GM21390 (cell line): Measurements from ENCODE around the gene EEF1AKMT1.
A peak's percentile ranks its signal among the peaks of the same experiment; 100 is the strongest.

Experiments used
- ATAC-seq: cut with Tn5 transposase; IDR thresholded peaks from one replicate; pipeline ENCODE4 v1.9.1; 2021; ENCODE audit not compliant: unreplicated experiment

EEF1AKMT1 gene

DNA sequence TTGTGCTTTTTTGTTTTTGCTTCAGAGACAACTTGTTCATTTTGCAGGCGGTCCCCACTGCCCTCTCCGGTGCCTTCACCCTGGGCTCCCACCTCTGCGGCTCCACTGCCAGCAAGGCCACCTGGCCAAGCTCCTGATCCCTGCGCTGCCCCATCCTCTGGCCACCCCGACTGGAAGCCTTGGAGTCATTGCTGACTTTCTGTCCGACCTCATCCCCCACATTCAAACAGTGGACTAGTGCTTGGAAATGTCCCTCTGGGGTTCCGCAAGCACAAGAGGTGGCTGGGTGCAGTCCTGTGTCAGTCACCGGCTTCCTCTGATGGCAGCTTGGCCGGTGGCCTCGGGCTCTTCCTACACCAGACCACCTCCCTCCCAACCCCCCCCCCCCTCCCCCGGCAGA, 53.3 kb downstream of the EEF1AKMT1 start:
- no peak for ATAC-seq

DNA sequence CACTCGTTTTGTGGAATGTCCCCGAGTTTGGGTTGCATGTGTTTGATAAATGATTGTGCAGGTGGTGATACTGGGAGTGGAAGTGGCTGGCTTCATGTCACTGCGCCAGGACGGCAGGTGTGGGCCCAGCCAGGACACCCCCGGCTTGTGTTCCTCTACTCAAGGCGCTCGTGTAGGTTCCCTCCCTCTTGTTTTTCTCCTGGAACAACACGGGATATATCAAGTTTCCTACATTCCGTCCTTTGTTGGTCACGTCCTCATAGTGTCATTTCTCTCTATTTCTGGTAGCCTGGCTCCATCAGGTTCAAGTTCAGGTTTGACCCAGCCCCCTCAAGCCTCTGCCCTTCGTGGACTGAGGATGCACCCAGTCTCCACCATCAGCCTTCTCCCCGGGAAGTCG, 54.0 kb downstream of the EEF1AKMT1 start:
- ATAC-seq, result no peak

DNA sequence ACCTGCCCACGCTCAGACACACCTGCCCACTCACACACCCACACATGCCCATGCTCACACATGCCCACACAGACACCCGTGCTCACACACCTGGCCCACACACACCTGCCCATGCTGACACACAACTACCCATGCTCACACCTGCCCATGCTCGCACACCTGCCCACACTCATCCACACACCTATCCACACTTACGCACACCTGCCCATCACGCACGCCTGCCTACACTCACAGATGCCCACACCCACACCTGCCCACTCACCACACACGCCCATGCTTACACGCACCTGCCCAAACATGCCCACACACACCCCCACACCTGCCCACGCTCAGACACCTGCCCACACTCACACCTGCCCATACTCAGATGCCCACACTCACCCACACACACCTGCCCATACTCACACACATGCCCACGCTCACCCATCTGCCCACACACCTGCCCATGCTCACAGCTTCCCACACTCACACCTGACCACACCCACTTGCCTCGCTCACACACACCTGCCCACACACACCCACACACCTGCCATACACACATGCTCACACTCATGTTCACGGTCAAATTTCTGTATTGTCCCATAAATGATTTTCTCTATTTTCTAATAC, 54.7 kb downstream of the EEF1AKMT1 start:
- no peak for ATAC-seq

DNA sequence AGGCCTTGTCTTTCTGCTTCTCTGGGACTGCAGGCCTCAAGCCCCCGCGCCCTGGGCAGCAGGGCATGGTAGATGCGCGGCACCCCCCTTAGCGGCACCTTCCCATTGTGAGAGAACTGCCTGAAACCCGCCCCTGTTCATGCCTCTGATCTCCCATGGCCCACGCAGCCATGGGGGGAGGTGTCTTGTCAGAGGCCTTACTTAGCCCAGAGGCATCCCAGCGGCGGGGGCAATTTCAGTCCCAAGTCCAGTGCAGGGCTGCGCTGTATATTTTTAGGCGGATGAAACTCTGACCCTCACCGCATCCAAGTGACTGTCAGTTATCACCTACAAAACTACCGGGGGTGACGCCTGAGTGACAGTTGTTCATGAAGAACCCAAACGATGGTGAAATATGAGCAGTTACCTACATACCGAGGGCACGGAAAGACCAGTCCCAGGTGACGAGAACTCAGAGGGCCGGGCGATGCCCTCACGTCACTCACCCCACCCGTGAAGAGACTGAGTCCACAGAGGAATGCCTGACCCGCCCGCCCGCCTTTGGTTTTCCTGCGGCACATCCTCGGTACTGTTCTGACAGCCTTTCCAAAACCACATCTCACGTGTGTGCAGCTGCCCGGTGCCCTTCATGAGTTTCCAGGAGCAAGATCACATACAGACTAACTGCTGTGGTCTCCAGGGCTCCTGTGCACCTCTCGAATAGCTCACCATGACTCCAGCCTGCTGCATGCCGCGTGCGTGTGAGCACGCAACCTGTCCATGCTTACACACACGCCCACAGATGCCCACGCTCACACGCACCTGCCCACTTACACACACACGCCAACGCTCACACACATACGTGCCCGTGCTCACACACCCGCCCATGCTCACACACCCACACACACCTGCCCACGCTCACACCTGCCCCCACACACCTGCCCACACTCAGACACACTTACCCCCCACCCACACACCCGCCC, 55.9 kb downstream of the EEF1AKMT1 start:
- no peak for ATAC-seq

DNA sequence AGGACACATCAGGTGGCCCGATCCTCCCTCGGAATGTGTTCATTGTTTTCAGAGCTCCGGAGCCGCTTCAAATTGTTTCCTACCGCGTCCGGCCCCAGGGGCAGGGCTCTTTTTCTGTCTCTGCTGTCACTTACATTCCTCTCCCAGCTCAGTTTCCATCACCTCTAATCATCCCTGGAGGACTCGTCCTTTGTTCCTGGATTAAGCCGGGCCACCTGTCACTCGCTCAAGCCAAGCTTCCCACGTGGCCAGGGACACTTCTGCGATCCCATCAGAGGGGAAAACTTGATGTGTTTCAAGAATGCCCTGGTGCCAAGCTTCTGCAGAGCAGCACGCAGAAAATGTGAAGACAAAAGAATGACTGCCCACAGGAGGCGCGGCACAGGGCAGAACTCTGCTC, 56.8 kb downstream of the EEF1AKMT1 start:
- no peak for ATAC-seq

DNA sequence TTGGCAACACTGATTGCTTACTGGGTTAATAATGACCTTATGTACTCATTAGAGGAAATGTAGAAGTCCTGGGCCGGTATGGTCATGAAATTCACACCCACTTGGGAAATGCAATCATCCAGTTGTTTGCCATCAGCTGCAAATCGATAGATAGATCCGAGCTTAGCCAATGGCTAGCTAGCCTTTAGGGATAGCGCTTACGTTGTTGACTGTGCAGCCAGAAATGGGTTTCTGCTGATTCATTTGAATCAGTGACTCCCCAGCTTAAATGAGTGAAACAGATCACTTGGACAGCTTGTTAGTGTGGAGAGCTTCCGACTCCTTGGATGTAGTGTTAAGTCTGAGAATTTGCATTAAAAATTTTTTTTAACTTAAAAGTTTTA, 58.4 kb downstream of the EEF1AKMT1 start:
- ATAC-seq, result no peak

DNA sequence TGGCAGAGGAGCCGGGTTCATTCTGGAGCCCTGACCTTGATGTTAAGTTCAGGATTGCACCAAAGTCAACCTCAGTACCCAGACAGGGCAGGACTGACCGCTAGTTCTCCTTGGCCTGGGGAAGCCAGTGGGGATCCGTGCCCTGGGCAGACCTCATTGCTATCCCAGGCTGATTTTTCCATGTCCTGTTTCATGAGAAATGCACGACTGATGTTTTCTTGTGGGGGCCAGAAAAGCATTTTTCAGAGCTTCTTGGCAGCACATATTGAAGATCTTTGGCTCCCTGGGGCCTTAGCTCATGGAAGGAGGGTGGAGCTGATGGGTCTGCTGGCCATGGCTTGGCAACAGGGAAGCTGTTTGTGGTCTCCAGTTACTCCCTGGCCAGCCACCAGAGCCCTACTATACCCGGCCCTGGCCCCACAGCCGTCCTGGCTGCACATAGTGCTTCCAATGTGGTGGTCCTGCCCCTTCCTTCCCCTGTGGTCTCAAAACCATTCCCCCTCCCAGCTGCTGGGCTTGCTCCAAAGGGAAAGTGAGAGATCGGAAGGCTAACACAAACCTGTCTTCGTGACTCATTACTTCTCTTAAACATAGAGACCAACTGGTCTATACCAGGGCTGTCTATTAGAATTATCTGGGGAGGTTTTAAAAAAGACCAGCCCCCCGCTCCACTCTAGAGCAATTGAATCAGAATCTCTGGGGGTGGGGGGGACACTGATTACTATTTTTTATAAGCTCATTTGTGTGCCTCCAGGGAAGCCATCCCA, 59.0 kb downstream of the EEF1AKMT1 start:
- ATAC-seq, result no peak

DNA sequence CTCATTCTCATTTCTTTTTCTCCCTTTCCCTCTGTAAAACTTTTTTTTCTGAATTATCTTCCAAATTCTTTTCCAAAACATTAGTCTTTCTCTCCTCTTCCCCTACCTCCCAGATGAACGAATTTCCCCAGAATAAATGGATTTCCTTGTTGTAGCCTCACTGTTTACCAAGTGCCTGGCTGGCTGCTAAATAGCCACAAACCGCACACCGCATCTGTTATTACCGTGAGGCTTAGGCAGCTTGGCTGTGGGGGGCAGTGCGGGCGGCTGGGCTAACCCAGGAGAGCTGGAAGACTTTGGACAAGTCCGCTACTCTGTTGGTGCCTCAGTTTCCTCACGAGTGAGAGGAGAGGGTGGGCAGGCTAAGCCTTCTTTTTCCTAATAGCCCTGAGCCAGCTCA, 59.6 kb downstream of the EEF1AKMT1 start:
- no peak for ATAC-seq

DNA sequence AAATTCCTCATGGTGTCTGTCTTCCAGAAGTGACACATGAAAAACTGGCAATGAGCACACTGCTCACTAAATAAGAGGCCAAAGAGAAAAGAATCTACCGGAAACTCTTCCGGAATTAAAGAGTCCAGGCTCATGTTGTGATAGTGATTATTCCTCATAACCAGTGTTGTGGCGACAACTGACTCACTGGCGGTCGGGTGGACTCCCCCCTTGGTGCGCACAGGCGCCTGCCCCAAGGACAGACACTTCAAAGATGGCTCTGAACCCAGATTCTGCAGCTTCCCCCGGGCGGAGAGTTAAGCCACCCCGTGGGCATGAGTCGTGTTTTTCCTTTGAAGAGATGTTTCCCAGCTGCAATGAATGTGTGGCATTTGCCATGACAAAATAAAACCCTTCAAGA, 60.0 kb downstream of the EEF1AKMT1 start:
- ATAC-seq, result no peak

DNA sequence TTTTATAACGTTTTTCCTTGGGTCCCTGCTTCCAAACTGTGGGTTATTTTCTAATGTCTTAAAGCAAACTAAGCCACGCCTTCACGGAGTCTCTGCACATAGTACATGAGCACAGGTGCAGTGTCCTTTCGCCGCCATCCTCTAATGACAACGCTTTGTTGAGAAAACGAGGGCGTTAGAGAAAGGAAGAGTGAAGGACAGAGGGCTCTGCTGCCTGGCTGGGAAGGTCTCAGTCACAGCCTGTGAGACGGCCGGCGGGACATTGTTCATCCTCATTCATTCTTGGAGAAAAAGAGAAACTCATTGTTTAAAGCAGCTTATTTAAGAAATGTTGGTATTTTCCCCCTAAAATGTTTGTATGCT, 60.8 kb downstream of the EEF1AKMT1 start:
- ATAC-seq, result no peak

DNA sequence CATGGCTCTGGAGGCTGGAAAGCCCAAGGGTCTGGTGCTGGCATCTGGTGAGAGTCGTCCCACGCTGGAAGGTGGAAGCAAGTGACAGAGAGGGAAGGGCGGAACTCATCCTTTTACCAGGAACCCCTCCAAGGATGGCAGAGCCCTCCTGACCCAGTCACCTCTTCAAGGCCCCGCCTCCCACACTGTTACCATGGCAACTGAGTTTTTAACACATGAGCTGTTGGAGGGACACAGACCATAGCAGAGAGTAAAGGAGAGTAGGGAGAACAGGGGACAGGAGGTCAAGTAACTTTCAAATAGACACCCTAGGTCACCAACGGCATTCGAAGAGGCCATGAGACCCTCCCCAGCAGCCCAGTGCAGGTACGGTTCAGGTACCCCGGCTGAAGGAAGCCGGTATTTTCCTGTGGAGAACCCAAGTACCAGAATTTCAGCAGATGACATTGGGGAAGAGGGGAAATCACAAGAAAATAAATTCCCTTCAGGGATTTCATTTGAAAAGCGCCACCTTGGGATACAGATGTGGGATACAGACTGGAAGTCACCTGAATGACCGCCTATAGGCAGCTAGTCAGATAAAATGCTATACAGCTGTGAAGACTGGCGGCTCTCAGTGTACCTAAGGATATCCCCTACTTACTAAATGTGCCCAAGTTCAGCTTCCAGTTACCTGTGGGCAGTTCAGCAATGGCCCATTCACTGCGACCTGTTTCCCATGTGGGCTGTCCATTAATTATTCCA, 62.3 kb downstream of the EEF1AKMT1 start:
- no peak for ATAC-seq

DNA sequence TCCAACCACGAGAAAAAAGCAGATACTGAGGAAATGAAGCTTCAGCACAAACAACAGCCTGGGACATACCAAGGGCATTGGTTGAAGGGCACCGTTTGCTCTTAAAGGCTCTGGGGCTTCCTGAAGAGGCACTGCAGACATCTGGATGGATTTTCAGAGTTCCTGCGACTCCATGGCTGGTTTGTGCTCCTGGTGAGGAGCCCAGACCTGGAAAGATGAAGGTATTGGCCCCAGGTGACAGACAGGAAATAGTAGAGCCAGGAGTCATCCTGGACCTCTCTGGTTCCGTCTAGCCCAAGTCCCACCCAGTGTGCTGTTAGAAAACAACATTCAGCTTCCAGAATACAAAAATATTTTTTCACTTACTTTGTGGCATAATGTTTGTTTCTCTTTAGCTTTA, 64.0 kb downstream of the EEF1AKMT1 start:
- ATAC-seq, result no peak

DNA sequence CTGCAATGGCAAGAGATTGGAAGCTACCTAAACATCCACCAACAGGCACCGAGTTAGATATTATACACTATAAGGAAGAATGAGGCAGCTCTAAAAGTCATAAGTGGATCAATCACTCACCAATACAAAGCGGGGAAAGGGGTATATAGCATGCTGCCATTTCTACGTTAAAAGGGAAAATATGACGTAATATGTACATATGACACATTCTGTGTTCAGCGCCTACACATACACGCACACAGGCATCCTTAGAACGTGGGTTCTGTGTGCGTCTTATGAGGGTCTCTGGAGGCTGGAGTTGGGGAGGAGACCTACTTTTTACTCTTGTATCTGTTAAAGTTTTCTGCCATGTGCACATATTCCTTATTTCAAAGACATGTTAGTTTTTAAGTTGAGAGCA, 64.4 kb downstream of the EEF1AKMT1 start:
- ATAC-seq, result no peak

DNA sequence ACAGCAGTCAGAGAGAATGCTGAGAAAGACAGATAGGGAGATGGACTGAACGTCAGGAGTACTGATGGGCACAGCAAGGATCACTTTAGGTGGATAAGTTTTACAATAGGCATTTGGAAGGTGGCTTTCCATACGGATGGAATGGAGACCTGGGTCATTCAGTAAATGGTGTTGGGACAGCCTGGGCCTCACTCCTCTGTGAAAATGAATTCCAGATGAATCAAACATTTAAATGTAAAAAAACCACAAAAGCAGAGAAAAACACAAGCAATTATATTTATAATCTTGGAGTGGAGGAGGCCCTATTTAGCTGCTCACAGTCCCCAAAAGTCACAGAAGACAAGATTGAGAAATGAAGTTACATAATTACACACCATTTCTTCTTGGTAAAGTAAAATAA, 65.5 kb downstream of the EEF1AKMT1 start:
- no peak for ATAC-seq

DNA sequence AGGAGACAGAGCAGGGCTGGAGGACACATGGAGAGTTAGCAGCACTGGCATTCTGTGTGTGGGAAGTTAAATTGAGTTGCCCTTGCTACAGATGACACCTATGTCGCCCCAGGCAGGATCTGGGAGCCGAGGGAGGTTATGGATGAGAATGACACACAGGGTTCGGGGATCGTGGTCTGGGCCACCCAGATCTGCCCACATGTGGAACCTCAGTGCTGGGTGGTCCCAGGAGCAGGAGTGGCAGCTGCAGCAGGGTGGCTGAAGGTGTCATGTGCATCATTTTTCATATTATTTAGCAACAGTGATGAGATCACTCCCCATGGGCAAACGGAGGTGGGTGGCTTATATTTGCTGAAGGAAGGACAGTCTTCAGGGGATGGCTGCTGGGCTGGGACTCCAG, 67.1 kb downstream of the EEF1AKMT1 start:
- ATAC-seq, result no peak

DNA sequence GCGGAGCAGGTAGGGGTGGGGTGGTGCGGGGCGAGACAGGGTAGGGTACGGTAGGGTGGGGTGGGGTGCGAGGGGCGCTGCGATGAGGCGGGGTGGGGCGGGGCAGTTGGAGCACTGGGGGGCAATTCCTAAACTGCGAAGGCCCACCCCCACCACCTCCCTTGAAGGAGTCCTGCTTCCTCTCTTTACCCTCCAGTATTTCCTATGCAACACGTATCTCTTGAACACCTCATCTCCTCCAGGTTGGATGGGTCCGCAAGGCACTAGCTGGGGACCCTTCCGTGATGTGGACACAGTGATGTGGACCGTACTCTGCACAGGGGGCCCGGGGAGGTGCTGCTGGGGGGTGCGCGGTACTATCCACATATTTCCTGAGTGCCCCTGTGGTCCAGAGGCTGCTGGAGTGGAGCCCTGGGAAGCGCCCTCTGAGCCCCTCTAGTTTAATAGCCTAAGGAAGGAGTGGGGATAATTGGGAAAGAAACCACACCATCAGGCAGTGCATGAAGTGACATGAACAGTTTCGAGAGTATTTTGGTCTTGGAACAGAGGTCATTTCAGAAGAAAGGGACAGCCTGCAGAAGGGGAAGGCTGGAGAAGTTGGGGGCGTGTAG, 69.2 kb downstream of the EEF1AKMT1 start:
- no peak for ATAC-seq

DNA sequence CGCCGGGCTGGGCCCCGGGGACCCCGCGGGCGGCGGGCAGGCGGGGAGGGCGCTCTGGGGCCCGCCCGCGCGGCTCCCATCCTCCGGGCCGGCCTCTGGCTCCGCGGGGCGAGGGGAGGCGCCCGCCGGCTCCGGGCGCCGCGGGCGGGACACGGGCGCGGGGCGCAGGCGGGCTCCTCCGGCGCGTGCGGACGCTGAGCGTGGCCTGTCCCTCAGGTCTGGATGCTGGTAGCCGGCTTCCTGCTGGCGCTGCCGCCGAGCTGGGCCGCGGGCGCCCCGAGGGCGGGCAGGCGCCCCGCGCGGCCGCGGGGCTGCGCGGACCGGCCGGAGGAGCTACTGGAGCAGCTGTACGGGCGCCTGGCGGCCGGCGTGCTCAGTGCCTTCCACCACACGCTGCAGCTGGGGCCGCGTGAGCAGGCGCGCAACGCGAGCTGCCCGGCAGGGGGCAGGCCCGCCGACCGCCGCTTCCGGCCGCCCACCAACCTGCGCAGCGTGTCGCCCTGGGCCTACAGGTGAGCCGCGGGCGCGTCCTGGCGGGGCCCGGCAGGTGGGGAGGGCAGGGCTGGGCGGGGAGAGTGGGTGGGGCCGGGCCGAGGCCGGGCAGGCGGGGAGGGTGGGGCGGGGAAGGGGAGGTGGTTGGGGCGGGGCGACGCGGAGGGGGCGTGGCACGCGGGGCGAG, 69.8 kb downstream of the EEF1AKMT1 start:
- ATAC-seq, result peak; percentile 91

DNA sequence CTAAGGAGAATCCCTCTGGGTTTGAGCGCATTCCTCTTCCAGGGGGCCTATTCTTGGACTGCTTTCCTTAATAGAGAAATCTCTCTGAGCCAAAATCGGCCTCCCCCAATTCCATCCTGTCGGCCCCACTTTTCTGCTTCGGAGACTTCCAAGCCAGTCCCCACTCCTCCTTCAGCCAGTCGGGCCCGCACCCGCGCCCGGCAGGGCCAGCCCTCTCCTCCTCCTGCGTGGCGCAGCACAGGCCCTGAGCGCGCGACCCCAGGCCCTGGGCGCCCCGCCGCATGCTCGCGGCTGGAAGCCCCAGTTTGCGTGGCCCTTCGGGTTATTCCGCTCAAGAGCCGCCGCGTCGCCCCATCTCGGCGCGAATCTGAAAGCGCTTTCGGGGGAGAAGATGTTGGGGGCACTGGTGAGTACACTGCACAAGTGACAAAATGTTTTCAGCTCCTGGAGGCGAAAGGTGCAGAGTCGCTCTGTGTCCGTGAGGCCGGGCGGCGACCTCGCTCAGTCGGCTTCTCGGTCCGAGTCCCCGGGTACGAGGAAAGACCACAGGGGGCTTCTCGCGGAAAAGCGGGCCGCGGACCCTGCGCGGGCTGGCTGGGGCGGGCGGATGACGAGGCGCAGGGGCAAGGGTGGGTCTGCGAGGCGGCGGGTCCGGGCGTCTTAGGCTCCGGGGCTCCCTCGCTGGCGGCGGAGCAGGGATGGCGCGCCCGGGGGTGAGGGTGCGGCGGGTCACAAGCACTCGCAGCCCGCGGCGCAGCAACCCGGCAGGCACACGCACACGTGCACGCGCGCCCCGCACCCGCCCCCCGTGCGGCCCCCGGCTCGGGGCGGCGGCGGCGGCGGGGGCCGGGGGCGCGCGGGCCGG, 70.6 kb downstream of the EEF1AKMT1 start, which contains the start of gene IL17D:
Gene IL17D (plus strand): TSS at position 785 of the 865 bp plus-strand sequence. CDS start 303 bp downstream, outside the sequence.
- peak; percentile 33 for ATAC-seq

DNA sequence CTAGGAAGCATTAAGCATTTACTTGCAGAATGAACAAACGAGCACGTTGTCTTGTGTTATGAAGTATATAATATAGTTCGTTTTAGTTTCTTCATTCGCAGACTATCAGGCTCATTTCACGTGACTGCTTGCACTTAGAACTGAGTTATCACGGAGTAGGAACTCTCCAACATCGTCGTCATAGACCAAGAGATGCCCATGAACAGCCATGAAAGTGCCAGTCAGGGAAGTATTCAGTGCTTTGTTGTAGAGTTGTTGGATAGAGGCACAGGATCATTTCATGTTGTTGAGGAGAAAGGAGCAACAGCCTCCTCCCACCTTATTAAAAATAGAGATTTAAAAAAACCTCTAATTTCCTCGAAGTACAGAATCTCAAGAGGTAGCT, 71.2 kb downstream of the EEF1AKMT1 start:
- no peak for ATAC-seq
